RWPE2 (cell line): ENCODE data around the gene SLC24A3.

Experiments
- ATAC-seq: fragments of 200-7000 bp; cut with Tn5 transposase; 3 replicates; pipeline ENCODE4 v1.9.1; 2021; ENCODE audit warnings: low read depth
- DNase-seq: peaks from one replicate; pipeline ENCODE4 v3.0.0-alpha.2; 2020; ENCODE audit warnings: low spot score
- H3K27ac ChIP-seq: fragments of 450-650 bp; 2 replicates; pipeline ENCODE4 v1.5.1; 2017; ENCODE audit warnings: mild to moderate bottlenecking; ENCODE audit not compliant: poor library complexity, severe bottlenecking
- H3K27me3 ChIP-seq: fragments of 250-450 bp; sonication (Bioruptor Pico); 2 replicates; pipeline ENCODE4 v1.5.1; 2021; ENCODE audit warnings: mild to moderate bottlenecking, moderate library complexity; ENCODE audit not compliant: insufficient read depth, poor library complexity, severe bottlenecking
- H3K36me3 ChIP-seq: fragments of 250-450 bp; sonication (Bioruptor Pico); 2 replicates; pipeline ENCODE4 v1.5.1; 2020; ENCODE audit warnings: low read depth, mild to moderate bottlenecking, moderate library complexity
- H3K4me1 ChIP-seq: fragments of 250-450 bp; sonication (Bioruptor Pico); 2 replicates; pipeline ENCODE4 v1.5.1; 2021; ENCODE audit warnings: mild to moderate bottlenecking, moderate library complexity; ENCODE audit not compliant: insufficient read depth, poor library complexity, severe bottlenecking
- H3K4me3 ChIP-seq: fragments of 250-450 bp; sonication (Bioruptor Pico); 2 replicates; pipeline ENCODE4 v1.5.1; 2021; ENCODE audit warnings: mild to moderate bottlenecking, moderate library complexity; ENCODE audit not compliant: severe bottlenecking
- H3K9me3 ChIP-seq: fragments of 250-450 bp; sonication (Bioruptor Pico); 2 replicates; pipeline ENCODE4 v1.5.1; 2021; ENCODE audit warnings: mild to moderate bottlenecking, moderate library complexity; ENCODE audit not compliant: severe bottlenecking
- CTCF ChIP-seq: fragments of 450-650 bp; IDR thresholded peaks from one replicate; pipeline ENCODE4 v1.5.1; 2017; ENCODE audit warnings: mild to moderate bottlenecking, moderate library complexity; ENCODE audit not compliant: poor library complexity, severe bottlenecking

The SLC24A3 gene

GRCh38 chr20:19232997-19233794 lies 20.8 kb downstream of the SLC24A3 start:
- DNase-seq (no peak), ATAC-seq (no peak)
- no peaks in the 10 kb centered on the region for H3K4me1 ChIP-seq
- peaks cover 16% of the 10 kb centered on the region for H3K27me3 ChIP-seq
- no peak for TF ChIP-seq CTCF
- H3K9me3 ChIP-seq: no peaks in the 10 kb centered on the region
- no peaks in the 10 kb centered on the region for H3K36me3 ChIP-seq
- no peak overlapping the region for H3K4me3 ChIP-seq
- H3K27ac ChIP-seq: no peak overlapping the region

GRCh38 chr20:19236371-19237055 lies 24.1 kb downstream of the SLC24A3 start:
- Histone ChIP-seq H3K27me3 (peaks cover 5% of the 10 kb centered on the region), H3K4me3 (no peak overlapping the region), H3K4me1 (no peaks in the 10 kb centered on the region), H3K27ac (no peak overlapping the region), H3K36me3 (no peaks in the 10 kb centered on the region), H3K9me3 (no peaks in the 10 kb centered on the region)
- TF ChIP-seq CTCF: no peak
- DNase-seq (no peak), ATAC-seq (no peak)

- no peak for TF ChIP-seq CTCF
Measured at GRCh38 chr20:19241440-19241839, 29.0 kb downstream of the SLC24A3 start.

GRCh38 chr20:19244291-19244690 lies 31.8 kb downstream of the SLC24A3 start:
- Histone ChIP-seq H3K27me3 (no peaks in the 10 kb centered on the region), H3K36me3 (no peaks in the 10 kb centered on the region), H3K27ac (no peak overlapping the region), H3K4me1 (no peaks in the 10 kb centered on the region), H3K9me3 (no peaks in the 10 kb centered on the region), H3K4me3 (no peak overlapping the region)
- ATAC-seq (no peak), DNase-seq (no peak)
- TF ChIP-seq CTCF: no peak

More at GRCh38 chr20:19241440-19241839, 29.0 kb downstream of the SLC24A3 start:
- Histone ChIP-seq H3K4me3 (no peak overlapping the region), H3K27me3 (no peaks in the 10 kb centered on the region), H3K36me3 (no peaks in the 10 kb centered on the region), H3K9me3 (no peaks in the 10 kb centered on the region), H3K4me1 (no peaks in the 10 kb centered on the region), H3K27ac (no peak overlapping the region)
- no peak for ATAC-seq
- no peak for DNase-seq
